MM.1S (cell line): ENCODE results near the gene ADAMTS18.

Source experiments
- DNase-seq: peaks from one replicate; pipeline ENCODE4 v3.0.0-alpha.2; 2015
- H2AFZ ChIP-seq: fragments of 300-600 bp; sonication (generic); 2 replicates; pipeline ENCODE4 v1.6.0; 2016; ENCODE audit warnings: antibody characterized with exemption, low read length
- H3F3A ChIP-seq: fragments of 300-600 bp; sonication (generic); 2 replicates; pipeline ENCODE4 v1.6.1; 2016; ENCODE audit warnings: mild to moderate bottlenecking, antibody characterized with exemption, low read length, moderate library complexity, mixed read lengths; ENCODE audit not compliant: insufficient read depth
- H3K27ac ChIP-seq: fragments of 300-600 bp; sonication (generic); 2 replicates; pipeline ENCODE4 v1.5.1; 2016; ENCODE audit warnings: mild to moderate bottlenecking, low read length
- H3K27me3 ChIP-seq: fragments of 300-600 bp; sonication (generic); replicated peaks from 2 replicates; pipeline ENCODE4 v1.6.0; 2016; ENCODE audit warnings: low read length; ENCODE audit not compliant: insufficient read depth
- H3K36me3 ChIP-seq: fragments of 300-600 bp; sonication (generic); replicated peaks from 2 replicates; pipeline ENCODE4 v1.6.1; 2016; ENCODE audit warnings: mild to moderate bottlenecking, low read length, mixed read lengths; ENCODE audit not compliant: insufficient read depth
- H3K4me1 ChIP-seq: fragments of 300-600 bp; sonication (generic); 2 replicates; pipeline ENCODE4 v1.6.1; 2016; ENCODE audit warnings: low read length, mixed read lengths
- H3K4me2 ChIP-seq: fragments of 300-600 bp; sonication (generic); 2 replicates; pipeline ENCODE4 v1.6.0; 2016; ENCODE audit warnings: low read depth, low read length
- H3K4me3 ChIP-seq: fragments of 300-600 bp; sonication (generic); 2 replicates; pipeline ENCODE4 v1.5.1; 2016; ENCODE audit warnings: low read length, mixed read lengths
- H3K79me2 ChIP-seq: fragments of 300-600 bp; sonication (generic); 2 replicates; pipeline ENCODE4 v1.6.1; 2016; ENCODE audit warnings: mixed run types, low read length, mixed read lengths
- H3K9ac ChIP-seq: fragments of 300-600 bp; sonication (generic); 2 replicates; pipeline ENCODE4 v1.6.1; 2016; ENCODE audit warnings: low read length, mixed read lengths
- H3K9me2 ChIP-seq: fragments of 300-600 bp; sonication (generic); replicated peaks from 2 replicates; pipeline ENCODE4 v1.6.1; 2016; ENCODE audit warnings: mild to moderate bottlenecking, low read length, mixed read lengths; ENCODE audit not compliant: insufficient read depth
- H3K9me3 ChIP-seq: fragments of 300-600 bp; sonication (generic); replicated peaks from 2 replicates; pipeline ENCODE4 v1.6.1; 2016; ENCODE audit warnings: mild to moderate bottlenecking, low read length, mixed read lengths; ENCODE audit not compliant: insufficient read depth
- H4K20me1 ChIP-seq: fragments of 300-600 bp; sonication (generic); 2 replicates; pipeline ENCODE4 v1.6.1; 2016; ENCODE audit warnings: mild to moderate bottlenecking, low read length, moderate library complexity, mixed read lengths; ENCODE audit not compliant: insufficient read depth
- EZH2 ChIP-seq: fragments of 300-600 bp; sonication (generic); optimal IDR thresholded peaks from 2 replicates; pipeline ENCODE3; 2017; ENCODE audit warnings: low read depth, mild to moderate bottlenecking, antibody characterized with exemption, low read length, mixed read lengths
- EZH2phosphoT487 ChIP-seq: fragments of 300-600 bp; sonication (generic); IDR thresholded peaks from 2 replicates; pipeline ENCODE4 v1.6.1; 2018; ENCODE audit warnings: antibody characterized with exemption, low read length
- TF ChIP-seq, protein P1 (sequence below): fragments of 300-600 bp; sonication (generic); IDR thresholded peaks from 2 replicates; pipeline ENCODE4 v1.5.1; 2016; ENCODE audit warnings: antibody characterized with exemption, low read length, mixed read lengths

Gene ADAMTS18

DNA sequence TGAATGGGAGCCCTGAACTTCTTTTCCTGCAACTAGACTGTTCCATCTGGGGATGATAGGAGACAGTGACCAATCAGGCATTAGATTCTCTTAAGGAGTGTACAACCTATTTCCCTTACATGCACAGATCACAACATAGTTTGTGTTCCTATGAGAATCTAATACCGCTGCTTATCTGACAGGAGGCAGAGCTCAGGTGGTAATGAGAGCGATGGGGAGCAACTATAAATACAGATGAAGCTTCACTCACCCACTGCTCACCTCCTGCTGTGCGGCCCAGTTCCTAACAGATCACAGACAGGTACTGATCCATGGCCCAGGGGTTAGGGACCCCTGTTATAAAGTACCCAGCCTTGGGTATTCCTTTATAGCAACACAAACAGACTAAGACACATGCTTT is 17.4 kb upstream of the ADAMTS18 start:
- no peaks in the 10 kb centered on the region for H3K36me3 ChIP-seq
- H3K9me3 ChIP-seq = no peaks in the 10 kb centered on the region
- H3K4me3 ChIP-seq = no peak overlapping the region
- no peaks in the 10 kb centered on the region for H4K20me1 ChIP-seq
- no peak overlapping the region for H2AFZ ChIP-seq
- H3F3A ChIP-seq = no peaks in the 10 kb centered on the region
- TF ChIP-seq EZH2phosphoT487 (no peak), EZH2 (no peak)
- TF ChIP-seq, protein P1, sequence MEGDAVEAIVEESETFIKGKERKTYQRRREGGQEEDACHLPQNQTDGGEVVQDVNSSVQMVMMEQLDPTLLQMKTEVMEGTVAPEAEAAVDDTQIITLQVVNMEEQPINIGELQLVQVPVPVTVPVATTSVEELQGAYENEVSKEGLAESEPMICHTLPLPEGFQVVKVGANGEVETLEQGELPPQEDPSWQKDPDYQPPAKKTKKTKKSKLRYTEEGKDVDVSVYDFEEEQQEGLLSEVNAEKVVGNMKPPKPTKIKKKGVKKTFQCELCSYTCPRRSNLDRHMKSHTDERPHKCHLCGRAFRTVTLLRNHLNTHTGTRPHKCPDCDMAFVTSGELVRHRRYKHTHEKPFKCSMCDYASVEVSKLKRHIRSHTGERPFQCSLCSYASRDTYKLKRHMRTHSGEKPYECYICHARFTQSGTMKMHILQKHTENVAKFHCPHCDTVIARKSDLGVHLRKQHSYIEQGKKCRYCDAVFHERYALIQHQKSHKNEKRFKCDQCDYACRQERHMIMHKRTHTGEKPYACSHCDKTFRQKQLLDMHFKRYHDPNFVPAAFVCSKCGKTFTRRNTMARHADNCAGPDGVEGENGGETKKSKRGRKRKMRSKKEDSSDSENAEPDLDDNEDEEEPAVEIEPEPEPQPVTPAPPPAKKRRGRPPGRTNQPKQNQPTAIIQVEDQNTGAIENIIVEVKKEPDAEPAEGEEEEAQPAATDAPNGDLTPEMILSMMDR = no peak
- no peaks in the 10 kb centered on the region for H3K27me3 ChIP-seq
- H3K27ac ChIP-seq = no peak overlapping the region
- no peak overlapping the region for H3K9ac ChIP-seq
- H3K4me1 ChIP-seq = no peaks in the 10 kb centered on the region
- no peak overlapping the region for H3K4me2 ChIP-seq
- H3K79me2 ChIP-seq = no peaks in the 10 kb centered on the region
- H3K9me2 ChIP-seq = no peaks in the 10 kb centered on the region
- no peak for DNase-seq

DNA sequence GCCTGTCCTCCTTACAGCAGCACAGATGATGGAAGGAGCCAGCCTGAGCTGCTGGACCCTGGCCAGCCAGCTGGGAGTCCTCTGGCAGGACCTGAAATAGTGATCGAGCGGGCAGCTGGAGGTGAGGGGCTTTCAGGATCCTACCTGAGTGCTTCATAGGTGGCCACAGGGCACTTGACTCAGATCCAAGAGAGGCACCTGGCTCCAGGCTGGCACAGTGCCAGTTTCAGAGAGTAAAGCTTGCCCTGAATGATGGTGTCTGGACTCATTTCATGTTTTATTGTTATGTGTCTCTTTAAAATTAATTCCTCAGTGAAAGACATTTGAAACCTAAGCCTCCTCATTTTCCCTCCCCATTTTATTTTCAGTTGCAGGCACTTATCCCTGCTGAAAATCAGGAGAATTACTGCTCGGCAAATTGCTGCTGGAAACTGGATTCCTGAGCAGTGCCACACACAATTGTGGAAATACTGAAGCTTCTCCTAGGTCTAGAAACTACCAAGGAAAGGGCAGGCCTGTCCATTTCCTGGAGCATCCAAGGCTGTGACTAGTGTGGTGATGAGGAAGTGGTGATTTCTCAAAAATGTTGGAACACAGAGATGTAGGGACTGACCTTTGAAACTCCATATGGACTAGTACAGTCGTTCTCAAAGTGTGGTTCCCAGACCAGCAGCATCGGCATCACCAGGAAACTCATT is 16.1 kb upstream of the ADAMTS18 start:
- H3K4me1 ChIP-seq = no peaks in the 10 kb centered on the region
- no peak overlapping the region for H3K4me2 ChIP-seq
- no peaks in the 10 kb centered on the region for H3K36me3 ChIP-seq
- H3K27me3 ChIP-seq = no peaks in the 10 kb centered on the region
- no peak overlapping the region for H3K9ac ChIP-seq
- TF ChIP-seq EZH2 = no peak
- TF ChIP-seq, protein P1 = no peak
- no peak for TF ChIP-seq EZH2phosphoT487
- no peaks in the 10 kb centered on the region for H4K20me1 ChIP-seq
- H3F3A ChIP-seq = no peaks in the 10 kb centered on the region
- peak; percentile 6 for DNase-seq
- H2AFZ ChIP-seq = no peak overlapping the region
- H3K79me2 ChIP-seq = no peaks in the 10 kb centered on the region
- H3K9me2 ChIP-seq = no peaks in the 10 kb centered on the region
- H3K27ac ChIP-seq = no peak overlapping the region
- no peak overlapping the region for H3K4me3 ChIP-seq
- H3K9me3 ChIP-seq = no peaks in the 10 kb centered on the region

DNA sequence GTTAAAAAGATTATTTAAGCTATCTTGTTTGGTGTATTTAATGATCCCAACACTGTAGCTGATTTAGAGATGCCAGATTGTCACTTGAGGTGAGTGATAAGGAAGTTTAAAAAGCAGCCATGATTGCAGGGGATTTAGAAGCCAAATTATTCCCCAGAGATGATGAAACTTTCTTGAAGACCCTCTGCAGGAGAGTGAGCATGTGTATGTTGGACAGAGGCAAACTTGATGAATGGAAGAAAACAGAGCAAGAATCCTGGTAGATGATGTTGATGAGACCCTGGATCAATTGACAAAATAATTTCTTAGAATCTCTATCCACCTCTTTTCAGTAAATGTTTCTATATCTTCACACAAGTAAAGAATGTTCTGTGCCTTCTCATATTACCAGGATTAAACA is 14.4 kb upstream of the ADAMTS18 start:
- Histone ChIP-seq H3F3A (no peaks in the 10 kb centered on the region), H2AFZ (no peak overlapping the region), H3K9me2 (no peaks in the 10 kb centered on the region), H3K27ac (no peak overlapping the region), H3K9me3 (no peaks in the 10 kb centered on the region), H3K4me2 (no peak overlapping the region), H3K27me3 (no peaks in the 10 kb centered on the region), H3K4me3 (no peak overlapping the region), H3K79me2 (no peaks in the 10 kb centered on the region), H3K4me1 (no peaks in the 10 kb centered on the region), H4K20me1 (no peaks in the 10 kb centered on the region), H3K9ac (no peak overlapping the region), H3K36me3 (no peaks in the 10 kb centered on the region)
- DNase-seq = no peak
- no peak for TF ChIP-seq EZH2phosphoT487
- TF ChIP-seq, protein P1 = no peak
- no peak for TF ChIP-seq EZH2
